ENCODE results near the gene AKAP1.
"Not testable (repeated sequence)": the region's sequence is repeated elsewhere in the genome, so short reads cannot be mapped to it uniquely, and the experiment has no call there.

The AKAP1 gene

GRCh38 chr17:57075785-57076184 is 9.3 kb upstream of the AKAP1 start:
- no peak for DNase-seq

DNA sequence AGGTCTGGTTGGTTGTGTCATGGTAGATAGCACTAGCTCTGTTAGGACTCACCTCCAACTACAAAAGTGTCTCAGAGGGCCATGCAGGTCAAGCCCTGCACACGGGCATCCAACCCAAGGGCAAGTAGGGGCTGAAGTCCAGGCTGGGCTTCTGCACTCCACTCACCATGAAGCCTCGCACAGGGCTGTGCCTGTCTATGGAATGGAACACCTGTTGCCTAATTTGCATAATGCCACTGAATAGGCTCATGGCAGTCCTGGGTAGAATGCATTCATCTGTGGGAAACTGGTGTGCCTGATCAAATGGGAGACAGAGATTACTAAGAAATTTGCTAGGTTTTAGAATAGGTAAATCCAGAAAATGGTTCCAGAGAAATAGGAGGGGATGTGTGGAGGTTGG is 8.0 kb upstream of the AKAP1 start:
- no peak for DNase-seq

GRCh38 chr17:57078274-57078673 is 6.8 kb upstream of the AKAP1 start:
- DNase-seq, result no peak

GRCh38 chr17:57080718-57081117 is 4.3 kb upstream of the AKAP1 start:
- no peak for DNase-seq

DNA sequence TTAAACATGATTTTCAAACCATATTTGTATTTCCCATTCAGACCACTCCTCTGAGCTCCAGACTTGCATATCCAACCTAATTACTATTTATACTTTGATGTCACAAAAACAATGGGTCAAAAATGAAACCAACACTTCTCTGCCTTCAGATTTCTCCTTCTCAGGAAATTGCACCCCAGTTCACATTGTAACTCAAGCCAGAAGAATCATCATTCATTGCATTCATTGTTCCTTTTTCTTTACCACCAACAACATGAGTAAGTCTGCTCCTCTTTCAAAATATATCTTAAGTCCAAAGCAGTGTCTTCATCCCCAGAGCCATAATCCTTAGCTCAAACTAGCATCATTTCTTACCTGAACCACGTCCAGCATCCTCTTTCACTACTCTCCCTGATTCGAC is 2.6 kb upstream of the AKAP1 start:
- no peak for DNase-seq

GRCh38 chr17:57084361-57084801 is 665 bp upstream of the AKAP1 start:
- no peak for DNase-seq

DNA sequence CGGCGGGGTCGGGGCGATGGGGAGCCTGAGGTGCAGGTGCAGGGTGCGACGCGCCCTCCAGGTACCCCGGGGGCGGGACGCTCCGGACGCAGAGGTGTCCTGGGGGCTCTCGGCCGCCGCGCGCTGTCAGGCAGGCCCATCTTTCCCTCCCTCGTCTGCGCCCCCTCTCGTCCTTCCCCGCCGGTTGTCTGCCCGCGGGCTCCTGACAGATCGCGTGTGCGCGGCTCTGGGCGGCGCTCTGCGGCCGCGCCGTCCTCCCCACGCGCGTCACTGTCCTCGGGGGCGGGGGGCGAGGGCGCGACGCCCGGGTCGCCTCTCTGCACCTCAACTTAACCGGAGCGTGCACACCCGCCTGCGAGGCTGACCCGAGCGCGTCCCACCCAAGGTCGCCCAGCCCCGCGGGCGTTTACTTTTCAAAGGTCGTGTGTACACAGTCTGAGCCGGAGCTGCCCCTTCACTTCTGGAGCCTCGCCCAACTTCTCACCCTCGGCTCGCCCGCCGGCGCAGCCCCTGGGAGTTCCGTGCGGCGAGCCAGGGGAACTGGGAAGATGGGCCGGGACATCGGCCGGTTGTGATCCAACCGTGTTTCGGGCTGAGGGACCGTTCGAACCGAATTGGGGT is 512 bp downstream of the AKAP1 start:
- peak; percentile 85 for DNase-seq

GRCh38 chr17:57086069-57086930 is 1.3 kb downstream of the AKAP1 start:
- peak; percentile 60 for DNase-seq

DNA sequence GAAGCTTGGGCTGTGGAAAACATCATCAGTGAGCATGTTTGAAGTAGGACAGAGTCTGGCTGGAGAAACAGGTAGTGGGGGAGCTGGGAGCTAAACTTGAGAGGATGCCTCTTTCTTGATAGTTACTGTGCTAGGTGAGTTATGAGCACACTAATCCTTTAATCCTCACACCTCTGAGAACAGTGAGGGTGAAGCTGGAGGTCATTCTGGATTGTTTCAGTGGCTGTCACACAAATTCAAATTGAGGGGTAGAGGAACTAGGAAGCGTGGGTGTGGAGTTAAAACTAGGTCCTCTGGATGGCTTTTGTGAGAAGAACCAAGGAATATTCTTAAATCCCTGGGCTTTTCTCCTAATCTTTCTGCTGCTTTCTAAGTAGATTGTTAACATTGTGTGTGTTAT is 3.3 kb downstream of the AKAP1 start:
- no peak for DNase-seq

- no peak for DNase-seq
Measured at GRCh38 chr17:57089391-57089790, 4.3 kb downstream of the AKAP1 start.

DNA sequence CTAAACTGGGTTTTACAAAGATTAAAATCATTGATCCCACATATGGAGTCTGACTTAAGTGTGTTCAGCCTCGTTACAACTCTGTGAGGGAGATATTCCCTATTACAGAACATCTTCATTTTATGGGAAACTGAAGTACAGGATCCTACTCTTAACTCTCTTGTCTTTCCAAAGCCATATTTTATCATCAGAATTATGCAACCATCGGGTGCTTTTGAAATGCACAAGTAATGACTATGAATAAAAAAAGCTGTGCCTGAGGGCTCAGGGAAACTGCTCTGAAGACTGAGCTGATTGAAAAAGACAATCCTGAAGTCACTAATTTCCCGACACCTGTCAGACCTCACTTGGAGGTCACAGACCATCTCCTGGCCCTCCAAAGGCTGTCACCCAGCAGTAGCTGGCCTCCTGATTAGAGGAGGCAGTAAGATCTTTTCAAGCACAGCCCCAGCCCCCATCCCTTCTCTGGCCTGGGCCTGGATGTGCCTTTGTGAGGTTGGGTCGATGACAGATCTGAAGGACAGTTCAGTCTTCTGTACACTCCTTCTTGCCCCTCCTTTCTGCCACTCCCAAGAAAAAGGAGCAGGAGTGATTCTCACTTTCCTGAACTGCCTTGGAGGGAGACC is 5.6 kb downstream of the AKAP1 start:
- DNase-seq, result no peak

- DNase-seq, result no peak
Measured at GRCh38 chr17:57091186-57091618, 6.2 kb downstream of the AKAP1 start.

DNA sequence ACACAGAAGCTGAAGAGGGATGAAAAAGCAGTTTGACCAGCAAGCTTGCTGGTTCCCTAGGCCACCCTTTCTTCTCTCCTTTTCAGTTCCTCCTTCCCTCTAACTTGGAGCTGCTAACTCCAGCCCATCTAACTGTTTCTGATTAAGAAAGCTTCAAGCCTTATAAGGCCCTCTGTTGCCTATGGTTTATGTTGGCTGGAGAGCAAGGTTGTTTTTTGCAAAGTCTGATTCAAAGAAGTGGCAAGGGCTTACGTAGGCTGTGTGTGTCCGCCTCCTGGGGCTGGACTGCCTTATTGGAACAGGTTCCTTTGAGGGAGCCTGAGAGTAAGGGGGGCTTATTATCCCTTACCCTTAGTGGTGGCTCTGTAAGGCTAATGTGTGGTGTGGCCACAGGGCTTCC is 7.1 kb downstream of the AKAP1 start:
- DNase-seq, result peak; percentile 33

- DNase-seq, result no peak
Measured at GRCh38 chr17:57092779-57093178, 7.7 kb downstream of the AKAP1 start.

DNA sequence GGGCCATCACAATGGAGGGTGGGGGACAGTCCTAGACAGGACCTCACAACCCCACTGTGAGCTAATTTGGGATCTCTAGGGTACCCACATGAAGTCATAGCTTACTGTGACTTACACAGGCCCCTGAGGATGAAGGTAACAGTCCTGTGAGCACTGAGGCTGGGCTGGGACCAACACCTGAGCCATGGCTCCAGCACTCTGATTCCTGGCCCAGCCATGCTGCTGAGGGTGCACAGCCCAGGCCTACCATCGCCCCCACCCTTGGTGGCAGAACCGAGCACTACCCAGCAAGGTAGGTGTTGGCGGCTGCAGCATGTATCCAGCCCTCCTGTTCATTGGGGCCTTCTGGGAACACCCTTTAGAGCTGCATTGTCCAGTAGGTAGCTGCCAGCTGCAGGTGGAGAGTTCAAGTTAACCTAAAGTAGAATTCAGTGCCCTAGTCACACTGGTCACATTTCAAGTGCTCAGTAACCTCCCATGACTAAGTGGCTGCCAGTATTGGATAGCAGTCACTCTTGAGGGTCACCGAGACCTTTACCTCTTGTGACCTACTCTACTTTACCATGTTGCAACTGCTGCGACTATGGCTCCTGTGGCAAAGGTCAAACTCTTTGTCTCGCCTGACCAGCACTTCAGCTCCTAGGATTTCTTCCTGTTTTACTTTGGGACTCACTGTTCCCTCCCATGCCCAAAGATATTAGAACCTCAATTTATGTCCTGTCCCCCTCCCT is 11.6 kb downstream of the AKAP1 start:
- DNase-seq, result no peak

GRCh38 chr17:57097832-57098421 is 12.9 kb downstream of the AKAP1 start:
- DNase-seq, result no peak

DNA sequence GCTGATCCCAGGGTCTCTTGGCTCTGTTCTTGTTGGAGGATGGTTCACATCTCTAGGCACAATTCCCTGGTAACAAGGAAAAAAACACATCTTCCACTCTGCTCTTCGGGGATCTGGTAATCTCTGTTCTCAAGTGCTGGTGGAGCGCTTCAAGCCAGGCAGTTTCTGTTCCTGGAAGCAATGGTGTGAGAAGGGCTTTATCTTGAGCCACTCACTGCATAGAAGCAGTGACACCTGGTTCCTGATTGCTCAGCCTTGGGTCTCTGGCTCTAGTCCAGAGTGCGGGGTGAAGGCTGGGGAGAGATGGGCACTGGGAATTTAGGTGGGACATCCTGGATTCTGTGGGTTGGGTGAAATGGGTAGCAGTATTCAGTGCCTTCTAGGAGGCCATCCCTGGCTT is 14.1 kb downstream of the AKAP1 start:
- DNase-seq, result no peak

DNA sequence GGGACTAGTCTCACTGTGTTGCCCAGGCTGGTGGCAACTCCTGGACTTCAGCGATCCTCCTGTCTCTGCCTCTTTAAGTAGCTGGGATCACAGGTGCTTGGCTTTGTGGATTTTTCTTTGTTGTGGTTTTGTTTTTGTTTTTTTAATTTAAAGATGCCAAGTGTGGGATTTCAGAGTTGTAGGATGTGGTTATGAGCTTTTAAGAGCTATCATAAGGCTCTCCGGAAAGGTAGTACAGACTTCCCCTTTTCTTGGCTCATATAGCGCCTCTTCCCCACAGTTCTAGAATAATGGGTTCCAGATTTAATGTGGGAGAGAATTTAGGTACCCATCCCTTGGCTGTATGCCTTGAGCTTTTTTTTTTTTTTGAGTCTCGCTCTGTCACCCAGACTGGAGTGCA is 17.1 kb downstream of the AKAP1 start:
- no peak for DNase-seq

- not testable (repeated sequence) for DNase-seq
Measured at GRCh38 chr17:57102660-57103059, 17.6 kb downstream of the AKAP1 start.

- DNase-seq, result no peak
Measured at GRCh38 chr17:57104461-57105175, 19.6 kb downstream of the AKAP1 start.

- DNase-seq, result no peak
Measured at GRCh38 chr17:57105591-57105990, 20.5 kb downstream of the AKAP1 start.

All from eye (tissue), 1 donor.